ENCODE measurements around the gene FASN. TPM values are rescaled to one million over a fixed set of nuclear protein-coding genes. Genes with fewer than 3 reads are reported as not detected.
A peak's percentile ranks its signal among the peaks of the same experiment; 100 is the strongest.

Gene FASN
- total and polyA plus RNA-seq, 2 experiments from 2014 or later = 85.9 to 276 TPM

DNA sequence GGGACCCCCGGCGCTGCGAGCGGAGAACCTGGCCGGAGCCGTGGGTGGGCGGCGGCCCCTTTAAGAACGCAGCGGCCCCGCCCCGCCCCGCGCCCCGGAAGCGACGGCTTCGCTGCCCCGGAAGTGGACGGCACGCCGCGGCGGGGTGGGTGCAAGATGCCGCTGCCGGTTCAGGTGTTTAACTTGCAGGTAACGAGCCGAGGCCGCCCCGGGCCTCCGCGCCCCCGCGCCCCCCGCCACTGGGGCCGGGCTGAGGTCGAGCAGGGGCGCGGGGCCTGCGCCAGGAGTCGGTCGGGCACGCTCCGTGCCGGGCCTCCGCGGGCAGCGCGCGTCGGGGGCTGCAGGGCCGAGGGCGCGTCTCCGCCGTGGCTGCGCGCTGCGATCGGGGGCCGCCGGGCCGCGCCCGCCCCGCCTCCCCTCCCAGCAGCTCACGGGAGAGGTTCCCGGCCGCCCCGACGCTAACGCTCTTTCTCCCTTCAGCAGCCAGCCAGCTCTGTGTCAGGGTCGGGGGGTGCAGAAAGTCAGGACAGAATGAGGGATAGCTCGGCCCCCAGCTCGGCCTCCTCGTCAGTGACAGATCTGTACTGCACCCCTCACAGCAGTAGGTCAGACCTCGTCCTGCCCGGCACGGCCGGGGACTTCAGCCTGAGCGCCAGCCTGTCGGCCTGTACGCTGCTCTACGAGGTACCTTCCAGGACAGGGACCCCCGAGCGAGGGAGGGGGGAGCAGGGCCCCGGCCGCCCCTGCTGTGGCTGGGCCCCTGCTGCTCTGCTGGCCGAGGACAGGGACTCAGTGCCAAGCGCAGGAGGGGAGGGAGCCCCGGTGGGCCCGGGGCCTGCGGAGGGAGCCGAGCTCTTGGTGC, 46.0 kb downstream of the FASN start, which contains the start of the genes GPS1 and RFNG:
Gene GPS1, plus strand, starts transcription at position 123 of the 862 bp plus-strand sequence. Its CDS starts 34 bp downstream, at position 157.
Gene RFNG, minus strand, starts transcription at position 36 of the 862 bp plus-strand sequence. CDS start 45 bp downstream, outside the sequence.
- H3K9me3 ChIP-seq (ENCODE audit: low read depth) = no peaks in the 10 kb centered on the region
- peaks cover 4% of the 10 kb centered on the region for H3K4me1 ChIP-seq (ENCODE audit: low read depth)
- H3K27me3 ChIP-seq = no peaks in the 10 kb centered on the region
- TF ChIP-seq, protein P1, sequence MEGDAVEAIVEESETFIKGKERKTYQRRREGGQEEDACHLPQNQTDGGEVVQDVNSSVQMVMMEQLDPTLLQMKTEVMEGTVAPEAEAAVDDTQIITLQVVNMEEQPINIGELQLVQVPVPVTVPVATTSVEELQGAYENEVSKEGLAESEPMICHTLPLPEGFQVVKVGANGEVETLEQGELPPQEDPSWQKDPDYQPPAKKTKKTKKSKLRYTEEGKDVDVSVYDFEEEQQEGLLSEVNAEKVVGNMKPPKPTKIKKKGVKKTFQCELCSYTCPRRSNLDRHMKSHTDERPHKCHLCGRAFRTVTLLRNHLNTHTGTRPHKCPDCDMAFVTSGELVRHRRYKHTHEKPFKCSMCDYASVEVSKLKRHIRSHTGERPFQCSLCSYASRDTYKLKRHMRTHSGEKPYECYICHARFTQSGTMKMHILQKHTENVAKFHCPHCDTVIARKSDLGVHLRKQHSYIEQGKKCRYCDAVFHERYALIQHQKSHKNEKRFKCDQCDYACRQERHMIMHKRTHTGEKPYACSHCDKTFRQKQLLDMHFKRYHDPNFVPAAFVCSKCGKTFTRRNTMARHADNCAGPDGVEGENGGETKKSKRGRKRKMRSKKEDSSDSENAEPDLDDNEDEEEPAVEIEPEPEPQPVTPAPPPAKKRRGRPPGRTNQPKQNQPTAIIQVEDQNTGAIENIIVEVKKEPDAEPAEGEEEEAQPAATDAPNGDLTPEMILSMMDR (IDR thresholded peaks at IDR 0.05; ENCODE audit: low read depth, low read length) = no peak
- peaks cover 15% of the 10 kb centered on the region for H3K36me3 ChIP-seq
- peak within 1 kb of the TSS; percentile 90 for H3K4me3 ChIP-seq
- DNase-seq (ENCODE audit: low read depth in 1 of 2, low spot score in 1 of 2) = peak; percentile 63 to 88
- H3K27ac ChIP-seq = peak within 1 kb of the TSS; percentile 38

DNA sequence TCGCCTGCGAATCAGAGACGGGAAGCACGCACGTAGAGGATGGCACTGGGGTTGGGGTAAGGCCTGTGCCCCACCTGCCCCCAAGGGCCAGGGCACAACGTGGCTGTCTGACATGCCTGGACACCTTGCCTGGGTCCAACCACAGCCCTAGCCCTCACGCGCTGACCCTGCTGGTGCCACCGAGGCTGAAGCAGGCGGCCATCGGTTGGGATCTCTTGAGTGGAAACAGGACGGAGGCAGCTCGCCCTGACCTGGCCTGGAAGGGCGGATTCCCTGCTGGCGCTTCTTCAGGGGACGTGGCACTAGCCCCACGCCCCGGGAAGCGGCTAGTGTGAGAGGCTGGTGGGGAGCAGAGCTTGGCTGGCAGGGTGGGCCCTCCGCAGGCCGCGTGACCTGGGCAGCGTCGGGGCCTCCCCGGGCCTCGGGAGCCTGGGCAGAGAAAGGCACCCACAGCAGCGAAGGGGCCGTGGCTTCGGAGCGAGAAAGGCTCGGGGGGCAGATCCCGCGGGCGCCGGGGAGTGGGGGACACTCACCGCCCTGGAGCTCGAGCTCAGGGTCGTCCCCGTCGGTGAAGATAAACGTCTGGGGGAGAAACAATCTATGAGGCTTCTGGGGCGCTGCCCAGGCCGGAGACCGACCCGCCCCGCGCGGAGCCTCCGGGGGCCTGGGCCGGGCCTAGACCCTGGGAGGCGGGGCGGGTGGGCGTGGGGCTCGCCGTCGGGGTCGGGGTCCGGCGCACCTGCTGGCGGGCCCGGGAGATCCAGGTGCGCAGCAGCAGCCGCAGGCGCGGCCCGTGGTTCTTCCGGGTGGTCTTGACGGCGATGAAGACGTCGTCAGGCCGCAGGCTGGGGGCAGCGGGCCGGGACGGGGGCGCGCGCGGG, 47.0 kb downstream of the FASN start:
- Histone ChIP-seq H3K9me3 (ENCODE audit: low read depth) (no peaks in the 10 kb centered on the region), H3K27me3 (no peaks in the 10 kb centered on the region), H3K4me3 (peak overlapping the region; percentile 90), H3K4me1 (ENCODE audit: low read depth) (peaks cover 4% of the 10 kb centered on the region), H3K27ac (peak overlapping the region; percentile 38), H3K36me3 (peaks cover 13% of the 10 kb centered on the region)
- TF ChIP-seq, protein P1 (IDR thresholded peaks at IDR 0.05; ENCODE audit: low read depth, low read length) = no peak
- DNase-seq (ENCODE audit: low read depth in 1 of 2, low spot score in 1 of 2) = peak in 1 of 2 donors; percentile 34

DNA sequence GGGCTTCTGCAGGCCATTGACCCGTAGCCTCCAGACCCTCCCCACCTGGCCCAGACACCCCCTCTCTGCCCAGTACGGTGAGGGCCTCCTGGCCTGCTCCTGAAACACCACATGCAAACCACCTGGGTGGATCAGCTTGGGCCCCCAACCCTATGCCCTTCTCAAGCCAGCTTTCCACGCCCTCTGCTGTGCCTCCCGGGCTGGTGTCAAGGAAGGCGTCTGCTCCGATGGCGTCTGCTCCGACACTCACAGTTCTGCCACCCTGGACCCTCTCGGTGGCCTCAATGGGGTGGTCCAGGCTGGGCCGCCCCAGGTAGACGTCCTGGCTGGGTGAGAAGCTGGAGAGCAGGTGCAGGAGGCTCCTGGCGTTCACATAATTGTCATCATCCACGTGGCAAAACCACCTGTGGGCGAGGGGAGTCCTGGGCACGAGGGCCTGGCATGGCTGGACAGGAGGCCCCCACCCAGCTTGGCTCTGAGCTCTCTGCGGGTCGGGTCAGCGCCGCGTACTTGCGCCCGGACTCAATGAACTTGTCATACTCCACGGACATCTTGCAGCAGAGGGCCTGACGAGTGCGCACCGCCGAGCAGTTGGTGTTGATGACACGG, 47.8 kb downstream of the FASN start:
- DNase-seq (ENCODE audit: low read depth in 1 of 2, low spot score in 1 of 2) = no peak
- TF ChIP-seq, protein P1 (IDR thresholded peaks at IDR 0.05; ENCODE audit: low read depth, low read length) = no peak
- peaks cover 8% of the 10 kb centered on the region for H3K36me3 ChIP-seq
- H3K4me1 ChIP-seq (ENCODE audit: low read depth) = peaks cover 4% of the 10 kb centered on the region
- no peaks in the 10 kb centered on the region for H3K9me3 ChIP-seq (ENCODE audit: low read depth)
- H3K4me3 ChIP-seq = peak overlapping the region; percentile 90
- H3K27ac ChIP-seq = no peak overlapping the region
- no peaks in the 10 kb centered on the region for H3K27me3 ChIP-seq

DNA sequence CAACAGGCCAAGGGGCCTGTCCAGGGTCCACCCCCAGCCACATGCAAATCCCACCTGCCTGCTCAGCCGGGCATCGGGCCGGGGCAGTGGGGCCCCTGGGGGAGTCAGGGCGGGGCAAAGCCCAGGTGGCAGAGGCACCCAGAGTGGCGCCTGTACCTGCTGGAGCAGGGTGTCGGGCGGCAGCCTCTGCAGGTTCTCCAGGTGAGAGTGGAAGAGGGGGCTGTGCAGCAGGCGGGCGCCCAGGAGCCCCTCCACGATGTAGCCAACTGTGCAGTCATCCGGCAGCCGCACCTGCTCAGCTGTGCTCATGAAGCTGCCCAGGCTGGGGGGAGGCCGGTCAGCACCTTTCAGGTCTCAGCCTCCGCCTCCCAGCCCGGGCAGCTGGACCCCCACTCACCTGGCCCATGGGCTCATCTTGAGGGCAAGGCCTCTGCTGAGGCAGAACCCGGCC, 48.5 kb downstream of the FASN start:
- H3K9me3 ChIP-seq (ENCODE audit: low read depth) = no peaks in the 10 kb centered on the region
- no peaks in the 10 kb centered on the region for H3K27me3 ChIP-seq
- no peak for DNase-seq (ENCODE audit: low read depth in 1 of 2, low spot score in 1 of 2)
- H3K36me3 ChIP-seq = peaks cover under 1% of the 10 kb centered on the region
- peaks cover 4% of the 10 kb centered on the region for H3K4me1 ChIP-seq (ENCODE audit: low read depth)
- H3K27ac ChIP-seq = no peak overlapping the region
- H3K4me3 ChIP-seq = no peak overlapping the region
- TF ChIP-seq, protein P1 (IDR thresholded peaks at IDR 0.05; ENCODE audit: low read depth, low read length) = no peak

DNA sequence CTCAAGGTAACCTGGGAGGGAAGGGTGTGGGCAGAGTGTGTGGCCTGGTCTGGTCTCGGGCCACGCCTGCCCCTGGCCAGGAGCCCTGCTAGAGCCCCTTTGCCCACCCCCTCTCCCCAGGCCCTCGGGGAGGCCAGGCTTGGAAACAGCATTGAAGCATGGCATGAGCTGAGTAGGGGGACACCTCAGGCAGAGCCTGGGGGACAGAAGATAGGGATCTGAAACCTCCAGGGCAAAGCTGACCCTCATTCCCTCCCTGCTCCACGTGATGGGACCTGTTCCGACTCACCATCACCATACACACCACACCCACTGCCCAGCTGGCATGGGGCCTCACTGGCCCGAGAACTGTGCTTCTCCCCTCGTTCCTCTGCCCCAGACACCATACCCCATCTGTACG, 48.9 kb downstream of the FASN start:
- Histone ChIP-seq H3K27ac (no peak overlapping the region), H3K9me3 (ENCODE audit: low read depth) (no peaks in the 10 kb centered on the region), H3K4me1 (ENCODE audit: low read depth) (peaks cover 4% of the 10 kb centered on the region), H3K4me3 (no peak overlapping the region), H3K36me3 (no peaks in the 10 kb centered on the region), H3K27me3 (no peaks in the 10 kb centered on the region)
- TF ChIP-seq, protein P1 (IDR thresholded peaks at IDR 0.05; ENCODE audit: low read depth, low read length) = no peak
- no peak for DNase-seq (ENCODE audit: low read depth in 1 of 2, low spot score in 1 of 2)

All from cardiac muscle cell (in vitro differentiated cells and primary cell).